Vagina (tissue), 2 donors: Measurements from ENCODE around the gene DLG2.

Source experiments
- POLR2A ChIP-seq, 2 donors: fragments of 450-650 bp; IDR thresholded peaks; one replicate each; pipeline ENCODE4 v1.6.1; 2017; ENCODE audit warnings: antibody characterized with exemption in 2 of 2, mild to moderate bottlenecking in 2 of 2, moderate library complexity in 2 of 2
- POLR2AphosphoS5 ChIP-seq, 2 donors: sonication (generic); formaldehyde crosslinking; IDR thresholded peaks; one replicate each; pipeline ENCODE4 v1.9.0; 2017; ENCODE audit warnings: antibody characterized with exemption in 2 of 2, mild to moderate bottlenecking in 2 of 2, low read depth in 1 of 2; ENCODE audit not compliant: insufficient read depth in 1 of 2
- TF ChIP-seq, protein P1 (sequence below), 3 experiments: fragments of 450-650 bp in 2 of 3; fragments of 200-600 bp in 1 of 3; sonication (generic) in 1 of 3; IDR thresholded peaks; one replicate each; pipeline ENCODE4 v1.5.1; 2017 to 2019; ENCODE audit warnings: antibody characterized with exemption in 3 of 3, mild to moderate bottlenecking in 2 of 3, moderate library complexity in 2 of 3

DNA sequence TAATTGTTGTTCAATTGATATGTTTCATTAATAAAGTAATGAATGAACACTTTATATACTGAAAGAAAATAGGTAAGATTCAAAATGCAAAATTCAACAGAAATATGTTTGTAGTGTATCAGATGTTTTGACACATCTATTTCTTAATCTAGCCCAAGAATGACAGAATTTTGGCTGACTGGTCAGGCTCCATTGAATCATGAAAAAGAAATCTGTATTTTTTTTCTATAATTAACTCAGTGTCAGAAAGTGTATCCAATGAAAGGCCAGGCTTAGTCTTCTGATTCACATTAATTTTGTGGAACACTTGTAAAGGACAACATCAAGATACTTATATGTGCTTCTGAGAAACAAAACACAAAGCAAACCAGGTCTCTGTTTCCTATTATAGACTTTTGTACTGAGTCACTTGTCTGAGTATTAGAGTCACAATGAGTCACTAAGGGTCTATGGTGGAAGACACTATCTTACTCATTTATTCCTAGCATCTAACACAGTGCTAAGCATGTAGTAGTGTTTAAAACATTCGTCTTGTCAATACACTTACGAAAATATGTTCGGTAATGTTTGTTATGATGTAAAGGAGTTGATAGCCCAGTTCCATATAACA, 2043.3 kb downstream of the DLG2 start:
- TF ChIP-seq, protein P1, sequence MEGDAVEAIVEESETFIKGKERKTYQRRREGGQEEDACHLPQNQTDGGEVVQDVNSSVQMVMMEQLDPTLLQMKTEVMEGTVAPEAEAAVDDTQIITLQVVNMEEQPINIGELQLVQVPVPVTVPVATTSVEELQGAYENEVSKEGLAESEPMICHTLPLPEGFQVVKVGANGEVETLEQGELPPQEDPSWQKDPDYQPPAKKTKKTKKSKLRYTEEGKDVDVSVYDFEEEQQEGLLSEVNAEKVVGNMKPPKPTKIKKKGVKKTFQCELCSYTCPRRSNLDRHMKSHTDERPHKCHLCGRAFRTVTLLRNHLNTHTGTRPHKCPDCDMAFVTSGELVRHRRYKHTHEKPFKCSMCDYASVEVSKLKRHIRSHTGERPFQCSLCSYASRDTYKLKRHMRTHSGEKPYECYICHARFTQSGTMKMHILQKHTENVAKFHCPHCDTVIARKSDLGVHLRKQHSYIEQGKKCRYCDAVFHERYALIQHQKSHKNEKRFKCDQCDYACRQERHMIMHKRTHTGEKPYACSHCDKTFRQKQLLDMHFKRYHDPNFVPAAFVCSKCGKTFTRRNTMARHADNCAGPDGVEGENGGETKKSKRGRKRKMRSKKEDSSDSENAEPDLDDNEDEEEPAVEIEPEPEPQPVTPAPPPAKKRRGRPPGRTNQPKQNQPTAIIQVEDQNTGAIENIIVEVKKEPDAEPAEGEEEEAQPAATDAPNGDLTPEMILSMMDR (IDR thresholded peaks at IDR 0.05): no peak
- TF ChIP-seq POLR2AphosphoS5 (IDR thresholded peaks at IDR 0.05; ENCODE audit: insufficient read depth in 1 of 2, low read depth in 1 of 2): no peak
- TF ChIP-seq POLR2A (IDR thresholded peaks at IDR 0.05): no peak
